GM12892 (cell line): ENCODE data around the gene HSD17B2.

Source experiments
- POLR2A ChIP-seq: IDR thresholded peaks from 2 replicates; pipeline ENCODE4 v1.6.1; 2011; ENCODE audit warnings: low read depth, low read length, control low read depth
- POLR2AphosphoS5 ChIP-seq: IDR thresholded peaks from 2 replicates; pipeline ENCODE4 v1.6.1; 2011; ENCODE audit warnings: low read depth, low read length, control low read depth
- TAF1 ChIP-seq: IDR thresholded peaks from 2 replicates; pipeline ENCODE4 v1.6.1; 2011; ENCODE audit warnings: low read depth, mild to moderate bottlenecking, control low read depth, low read length, borderline replicate concordance

DNA sequence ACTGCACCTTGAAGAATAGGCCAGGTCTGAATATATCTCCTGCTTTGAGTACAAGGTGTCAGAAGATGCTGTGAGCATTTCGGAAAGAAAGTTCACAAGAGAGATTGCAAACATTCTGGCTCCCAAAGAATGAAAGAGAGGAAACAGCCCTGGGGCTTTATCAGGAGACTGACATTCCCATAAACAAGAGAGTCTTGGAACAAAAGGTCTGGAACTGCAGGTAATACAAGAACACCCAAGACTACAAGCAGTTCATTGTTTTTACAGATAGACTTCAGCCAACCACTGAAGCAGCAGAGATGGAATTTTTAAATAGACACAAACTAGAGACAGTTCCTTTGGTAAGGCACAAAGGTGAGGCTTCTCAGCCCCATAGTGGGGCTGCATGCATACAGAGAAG, 14.4 kb downstream of the HSD17B2 start:
- TF ChIP-seq TAF1 (no peak), POLR2A (no peak), POLR2AphosphoS5 (no peak)
